H1 (cell line): Measurements from ENCODE around the gene GPR160. TPM values are rescaled to one million over a fixed set of nuclear protein-coding genes. Genes with fewer than 3 reads are reported as not detected.

Source experiments
- CTCF ChIA-PET: fragments of 300-600 bp; sonication (Branson Sonifier 250); formaldehyde crosslinking; loops from one replicate; lab custom pipeline; 2021; ENCODE audit not compliant: partially characterized antibody; lab: Charles Lee
- POLR2A ChIA-PET: fragments of 300-600 bp; sonication (Branson Sonifier 250); formaldehyde crosslinking; loops from one replicate; lab custom pipeline; 2021; ENCODE audit warnings: inconsistent platforms; ENCODE audit not compliant: partially characterized antibody; lab: Charles Lee
- DNase-seq, 2 experiments: peaks; one replicate each; pipeline versions ENCODE4 v3.0.0 to v3.0.0-alpha.2; 2010 to 2022; ENCODE audit warnings: low spot score in 2 of 2, low read depth in 1 of 2, mixed read lengths in 1 of 2
- FAIRE-seq: peaks from 2 replicates; lab custom pipeline; 2011; peaks lifted over from hg19 to GRCh38; lab: Jason Lieb, UNC
- H2AFZ ChIP-seq: 2 replicates; pipeline ENCODE4 v1.8.1; 2012; ENCODE audit warnings: low read length, inconsistent platforms
- H2AK5ac ChIP-seq: 2 replicates; pipeline ENCODE4 v1.6.1; 2013; ENCODE audit warnings: low read depth, low read length
- H2BK120ac ChIP-seq: replicated peaks from 2 replicates; pipeline ENCODE3; 2013; ENCODE audit warnings: low read depth, low read length, inconsistent platforms
- H2BK12ac ChIP-seq: 2 replicates; pipeline ENCODE4 v1.6.1; 2013; ENCODE audit warnings: low read depth, low read length
- H2BK15ac ChIP-seq: 2 replicates; pipeline ENCODE4 v1.6.1; 2013; ENCODE audit warnings: low read length
- H2BK20ac ChIP-seq: 2 replicates; pipeline ENCODE4 v1.6.1; 2013; ENCODE audit warnings: low read length
- H2BK5ac ChIP-seq: 2 replicates; pipeline ENCODE4 v1.6.1; 2013; ENCODE audit warnings: low read depth, low read length
- H3K14ac ChIP-seq: 2 replicates; pipeline ENCODE4 v1.6.1; 2013; ENCODE audit warnings: inconsistent platforms; ENCODE audit not compliant: insufficient read length
- H3K18ac ChIP-seq: 2 replicates; pipeline ENCODE4 v1.6.1; 2013; ENCODE audit warnings: low read length; ENCODE audit errors: extremely low read depth
- H3K23ac ChIP-seq: 2 replicates; pipeline ENCODE4 v1.6.1; 2013; ENCODE audit warnings: inconsistent platforms; ENCODE audit not compliant: insufficient read length
- H3K23me2 ChIP-seq: 2 replicates; pipeline ENCODE4 v1.6.1; 2013; ENCODE audit warnings: low read depth, low read length
- H3K27ac ChIP-seq: 2 replicates; pipeline ENCODE4 v1.6.1; 2011; ENCODE audit warnings: low read depth, low read length, inconsistent platforms
- H3K27me3 ChIP-seq, 4 experiments: replicated peaks in 1 of 4; 1 replicate in 1 of 4; 2 replicates in 3 of 4; pipeline versions ENCODE4 v1.6.1 to v1.8.1; 2011 to 2013; ENCODE audit warnings: low read length in 3 of 4, mild to moderate bottlenecking in 3 of 4, inconsistent platforms in 2 of 4, mixed read lengths in 2 of 4, moderate library complexity in 1 of 4; ENCODE audit not compliant: control insufficient read depth in 3 of 4, insufficient read depth in 3 of 4; ENCODE audit errors: extremely low read depth in 1 of 4
- H3K36me3 ChIP-seq, 4 experiments: 2 replicates each; pipeline versions ENCODE4 v1.6.1 to v1.8.1; 2011 to 2013; ENCODE audit warnings: mild to moderate bottlenecking in 4 of 4, low read length in 3 of 4, moderate library complexity in 2 of 4, control low read depth in 1 of 4, inconsistent platforms in 1 of 4; ENCODE audit not compliant: insufficient read depth in 4 of 4, control insufficient read depth in 2 of 4
- H3K4ac ChIP-seq: replicated peaks from 2 replicates; pipeline ENCODE3; 2013; ENCODE audit warnings: low read length, low read depth, mixed read lengths, inconsistent platforms; ENCODE audit not compliant: insufficient read length
- H3K4me1 ChIP-seq, 4 experiments: replicated peaks in 1 of 4; 1 replicate in 1 of 4; 2 replicates in 3 of 4; pipeline versions ENCODE4 v1.6.1 to v1.8.1; 2011 to 2013; ENCODE audit warnings: low read length in 3 of 4, inconsistent platforms in 2 of 4, mixed read lengths in 1 of 4; ENCODE audit not compliant: insufficient read depth in 4 of 4, control insufficient read depth in 3 of 4
- H3K4me2 ChIP-seq, 2 experiments: 2 replicates each; pipeline versions ENCODE4 v1.6.1 to v1.8.1; 2011 to 2013; ENCODE audit warnings: low read depth in 2 of 2, low read length in 2 of 2, control low read depth in 1 of 2, inconsistent platforms in 1 of 2, mild to moderate bottlenecking in 1 of 2; ENCODE audit not compliant: insufficient read depth in 1 of 2
- H3K4me3 ChIP-seq, 4 experiments: fragments of 200-600, 300-600 bp in 1 of 4; sonication (generic), shearing (Covaris generic), sonication (Bioruptor Twin) in 1 of 4; 2 replicates each; pipeline versions ENCODE4 v1.5.1 to v1.8.1; 2011 to 2016; ENCODE audit warnings: low read length in 4 of 4, low read depth in 3 of 4, control low read depth in 2 of 4, inconsistent platforms in 2 of 4, mild to moderate bottlenecking in 2 of 4, mixed read lengths in 1 of 4, moderate library complexity in 1 of 4; ENCODE audit not compliant: insufficient read depth in 2 of 4; ENCODE audit errors: extremely low read depth in 1 of 4
- H3K56ac ChIP-seq: replicated peaks from 2 replicates; pipeline ENCODE3; 2013; ENCODE audit warnings: low read depth, mild to moderate bottlenecking, mixed read lengths, low read length, inconsistent platforms; ENCODE audit not compliant: insufficient read length
- H3K79me1 ChIP-seq: 2 replicates; pipeline ENCODE4 v1.6.1; 2013; ENCODE audit warnings: low read depth, low read length, control low read depth
- H3K79me2 ChIP-seq, 2 experiments: 2 replicates each; pipeline versions ENCODE4 v1.6.1 to v1.8.1; 2012 to 2013; ENCODE audit warnings: low read length in 2 of 2, mild to moderate bottlenecking in 2 of 2, inconsistent platforms in 1 of 2; ENCODE audit not compliant: insufficient read depth in 2 of 2, control insufficient read depth in 1 of 2
- H3K9ac ChIP-seq, 4 experiments: replicated peaks in 1 of 4; 1 replicate in 1 of 4; 2 replicates in 3 of 4; pipeline versions ENCODE4 v1.6.1 to v1.8.1; 2011 to 2013; ENCODE audit warnings: low read depth in 3 of 4, low read length in 3 of 4, control low read depth in 2 of 4, mild to moderate bottlenecking in 2 of 4, moderate library complexity in 2 of 4, inconsistent platforms in 1 of 4; ENCODE audit errors: extremely low read depth in 1 of 4
- H3K9me3 ChIP-seq, 2 experiments: 2 replicates each; pipeline versions ENCODE4 v1.6.1 to v1.8.1; 2012 to 2013; ENCODE audit warnings: mild to moderate bottlenecking in 2 of 2, moderate library complexity in 2 of 2, control low read depth in 1 of 2, inconsistent platforms in 1 of 2, low read depth in 1 of 2, low read length in 1 of 2, mixed read lengths in 1 of 2; ENCODE audit not compliant: insufficient read depth in 2 of 2
- H4K20me1 ChIP-seq, 2 experiments: replicated peaks in 1 of 2; 2 replicates each; pipeline versions ENCODE3 to v1.8.1; 2011 to 2013; ENCODE audit warnings: inconsistent platforms in 2 of 2, low read length in 2 of 2, mild to moderate bottlenecking in 1 of 2; ENCODE audit not compliant: insufficient read depth in 2 of 2, control insufficient read depth in 1 of 2
- H4K5ac ChIP-seq: 2 replicates; pipeline ENCODE4 v1.6.1; 2013; ENCODE audit warnings: low read length, low read depth, mixed read lengths, inconsistent platforms; ENCODE audit not compliant: insufficient read length
- H4K8ac ChIP-seq: 2 replicates; pipeline ENCODE4 v1.8.0; 2013; ENCODE audit warnings: mild to moderate bottlenecking, moderate library complexity, low read length, inconsistent platforms; ENCODE audit not compliant: insufficient read depth; ENCODE audit errors: extremely low read depth
- H4K91ac ChIP-seq: replicated peaks from 2 replicates; pipeline ENCODE3; 2013; ENCODE audit warnings: low read length, mixed read lengths, inconsistent platforms; ENCODE audit not compliant: insufficient read length
- CBX8 ChIP-seq: fragments of 300-800, 300-1000 bp; sonication (generic); IDR thresholded peaks from 2 replicates; pipeline ENCODE4 v1.7.1; 2016; ENCODE audit warnings: low read depth, low read length, borderline replicate concordance
- CHD2 ChIP-seq: IDR thresholded peaks from 2 replicates; pipeline ENCODE4 v1.6.1; 2012; ENCODE audit warnings: low read length, improper control_type of control experiment
- GABPA ChIP-seq: IDR thresholded peaks from 2 replicates; pipeline ENCODE4 v1.6.1; 2011; ENCODE audit warnings: mild to moderate bottlenecking, low read length, moderate library complexity, borderline replicate concordance; ENCODE audit not compliant: insufficient read depth
- KDM4A ChIP-seq: IDR thresholded peaks from one replicate; pipeline ENCODE4 v1.7.1; 2012; ENCODE audit warnings: low read depth, mild to moderate bottlenecking, moderate library complexity, low read length, inconsistent platforms; ENCODE audit not compliant: severe bottlenecking
- MAFK ChIP-seq: IDR thresholded peaks from 2 replicates; pipeline ENCODE4 v1.6.1; 2012; ENCODE audit warnings: low read depth, mild to moderate bottlenecking, improper control_type of control experiment, low read length
- PHF8 ChIP-seq: fragments of 200-600 bp; sonication (generic); conservative IDR thresholded peaks from 2 replicates; pipeline ENCODE4 v1.7.1; 2012; ENCODE audit warnings: low read depth, mild to moderate bottlenecking, inconsistent platforms, low read length, moderate library complexity
- RXRA ChIP-seq: IDR thresholded peaks from 2 replicates; pipeline ENCODE4 v1.6.1; 2011; ENCODE audit warnings: low read depth, mild to moderate bottlenecking, low read length, moderate library complexity; ENCODE audit not compliant: insufficient read depth
- SIN3A ChIP-seq, 2 experiments: IDR thresholded peaks in 1 of 2; conservative IDR thresholded peaks in 1 of 2; 2 replicates each; pipeline ENCODE4 v1.6.1; 2011 to 2012; ENCODE audit warnings: low read length in 2 of 2, improper control_type of control experiment in 1 of 2, low read depth in 1 of 2, mild to moderate bottlenecking in 1 of 2
- SUZ12 ChIP-seq: fragments of 200-600 bp; sonication (generic); IDR thresholded peaks from 2 replicates; pipeline ENCODE4 v1.6.1; 2012; ENCODE audit warnings: mild to moderate bottlenecking, inconsistent platforms, low read length, moderate library complexity, mixed read lengths
- TCF12 ChIP-seq: IDR thresholded peaks from 2 replicates; pipeline ENCODE4 v1.6.1; 2011; ENCODE audit warnings: low read depth, mild to moderate bottlenecking, low read length
- WGBS, 2 experiments: shearing (Covaris generic) in 1 of 2; methylation state at CpG; one replicate each; pipeline versions ENCODE4 v1.1.6 to v1.1.7; 2013 to 2015; ENCODE audit warnings: low lambda C conversion rate in 2 of 2, mixed read lengths in 2 of 2, inconsistent platforms in 1 of 2, low coverage in 1 of 2, missing lambda C conversion rate in 1 of 2; ENCODE audit not compliant: insufficient replicate concordance in 2 of 2, insufficient coverage in 1 of 2, insufficient read length in 1 of 2; ENCODE audit errors: extremely low coverage in 1 of 2, missing lambda C conversion rate in 1 of 2; 5-methylcytosine and 5-hydroxymethylcytosine counted together
- polyA plus RNA-seq, 7 experiments: library from polyadenylated mRNA; depleted of rRNA in 3 of 7; stranded (reverse) in 5 of 7; unstranded in 2 of 7; fragments of >200 nt in 5 of 7; fragments of 200-250 nt in 2 of 7; gene quantifications; 1 replicate in 5 of 7; 2 replicates in 1 of 7; 4 replicates in 1 of 7; pipeline versions ENCODE4 v1.2.1 to v1.2.3, GENCODE V29; 2011 to 2013; ENCODE audit warnings: missing spikeins in 2 of 7, mixed read lengths in 2 of 7
- total RNA-seq: library from RNA; stranded (reverse); fragmentation: NEBNext Ultra II Directional; extraction: Animal tissue kit (Norgen Biotek cat#: 25700); gene quantifications from 2 replicates; pipeline ENCODE4 v1.2.1, GENCODE V29; 2021

Gene GPR160
- total and polyA plus RNA-seq, 2 of the 8 experiments (the other 6 are each of a cell fraction or from before 2014, with no cell fraction given) = 14.3 to 16.6 TPM

- Histone ChIP-seq H3K4me1 (no peaks in the 10 kb centered on the region), H3K79me1 (no peaks in the 10 kb centered on the region), H3K79me2 (no peaks in the 10 kb centered on the region), H3K4me3 (no peak overlapping the region), H2BK120ac (no peak overlapping the region), H2BK12ac (no peak overlapping the region), H2BK15ac (no peak overlapping the region), H4K5ac (no peak overlapping the region), H2AK5ac (no peak overlapping the region), H2BK5ac (no peak overlapping the region), H3K27me3 (no peaks in the 10 kb centered on the region), H2AFZ (no peak overlapping the region), H3K4ac (no peak overlapping the region), H3K4me2 (no peak overlapping the region), H3K23me2 (no peaks in the 10 kb centered on the region), H3K9ac (no peak overlapping the region), H3K9me3 (no peaks in the 10 kb centered on the region), H4K8ac (no peak overlapping the region), H4K91ac (no peak overlapping the region), H3K18ac (no peak overlapping the region), H3K56ac (no peak overlapping the region), H3K36me3 (peaks cover 6 to 50% (median 19%) of the 10 kb centered on the region in 4 experiments; a peak in 6 of 8 replicates), H3K27ac (no peak overlapping the region), H3K23ac (no peak overlapping the region), H2BK20ac (no peak overlapping the region), H4K20me1 (no peaks in the 10 kb centered on the region), H3K14ac (no peak overlapping the region)
- no peak for DNase-seq
- TF ChIP-seq SUZ12 (no peak), PHF8 (no peak), GABPA (no peak), CBX8 (no peak), RXRA (no peak), TCF12 (no peak), CHD2 (no peak), SIN3A (conservative IDR thresholded peaks at IDR 0.05 in 1 of 2, IDR thresholded peaks at IDR 0.05 in 1 of 2; ENCODE audit: low read depth in 1 of 2, low read length in 2 of 2) (no peak), MAFK (no peak), KDM4A (no peak)
- 91% methylated on average over 3 of the region's 3 CpGs; no CpG with 5 or more reads in 1 of the 2 experiments for WGBS, 2 experiments
- POLR2A ChIA-PET = no interaction called here
- CTCF ChIA-PET = no interaction called here
- no peak for FAIRE-seq
These were observed 44.0 kb upstream of the GPR160 start for GRCh38 chr3:169993761-169994160.
